ENCODE results near the gene MN1.

Gene MN1

GRCh38 chr22:27799015-27799826 is 2.3 kb downstream of the MN1 start:
- DNase-seq = no peak

- DNase-seq = no peak
These were observed 3.0 kb downstream of the MN1 start for GRCh38 chr22:27798511-27799014.

GRCh38 chr22:27797520-27798391 is 3.8 kb downstream of the MN1 start:
- no peak for DNase-seq

- no peak for DNase-seq
These were observed 4.6 kb downstream of the MN1 start for GRCh38 chr22:27796829-27797519.

GRCh38 chr22:27795696-27796517 is 5.6 kb downstream of the MN1 start:
- no peak for DNase-seq

- DNase-seq = no peak
These were observed 6.5 kb downstream of the MN1 start for GRCh38 chr22:27795053-27795452.

GRCh38 chr22:27794226-27794625 is 7.3 kb downstream of the MN1 start:
- no peak for DNase-seq

GRCh38 chr22:27793576-27793975 is 8.0 kb downstream of the MN1 start:
- no peak for DNase-seq

- DNase-seq = no peak
These were observed 8.9 kb downstream of the MN1 start for GRCh38 chr22:27792452-27793161.

- DNase-seq = no peak
These were observed 9.7 kb downstream of the MN1 start for GRCh38 chr22:27791859-27792241.

- no peak for DNase-seq
These were observed 10.2 kb downstream of the MN1 start for GRCh38 chr22:27791159-27791858.

- no peak for DNase-seq
These were observed 11.0 kb downstream of the MN1 start for GRCh38 chr22:27790376-27791158.

- DNase-seq = no peak
These were observed 12.9 kb downstream of the MN1 start for GRCh38 chr22:27788500-27789288.

GRCh38 chr22:27786965-27787364 is 14.6 kb downstream of the MN1 start:
- DNase-seq = no peak

- DNase-seq = no peak
These were observed 15.1 kb downstream of the MN1 start for GRCh38 chr22:27786291-27786932.

GRCh38 chr22:27785831-27786230 is 15.7 kb downstream of the MN1 start:
- no peak for DNase-seq

- DNase-seq = no peak
These were observed 17.5 kb downstream of the MN1 start for GRCh38 chr22:27784120-27784475.

GRCh38 chr22:27783436-27784119 is 18.0 kb downstream of the MN1 start:
- DNase-seq = no peak

Measured in NCI-H1105 treated with DMSO at 0.1 percent for 48 hours (cell line).